ENCODE measurements around the gene HNRNPA0.

The HNRNPA0 gene

GRCh38 chr5:137728048-137728447, 26.1 kb downstream of the HNRNPA0 start:
- H2BK12ac ChIP-seq (ENCODE audit: low read length), result no peak overlapping the region
- no peaks in the 10 kb centered on the region for H3K27me3 ChIP-seq (ENCODE audit: control insufficient read depth in 3 of 3, insufficient read depth in 3 of 3, low read depth in 1 of 3, low read length in 3 of 3)
- H3K36me3 ChIP-seq (replicated peaks in 1 of 2; ENCODE audit: control insufficient read depth in 2 of 2, insufficient read depth in 2 of 2, low read length in 2 of 2), result no peaks in the 10 kb centered on the region
- H3K4ac ChIP-seq (ENCODE audit: low read length), result no peak overlapping the region
- no peak overlapping the region for H4K91ac ChIP-seq (ENCODE audit: low read depth, low read length, poor library complexity)
- H4K8ac ChIP-seq (ENCODE audit: low read depth, low read length), result no peak overlapping the region
- no peak overlapping the region for H2AFZ ChIP-seq (ENCODE audit: low read length)
- H3K18ac ChIP-seq (ENCODE audit: low read length), result no peak overlapping the region
- no peak overlapping the region for H3K4me3 ChIP-seq (ENCODE audit: low read length in 2 of 2)
- no peak overlapping the region for H2BK15ac ChIP-seq (ENCODE audit: low read length)
- H3K4me2 ChIP-seq (ENCODE audit: insufficient read depth, low read length, poor library complexity, severe bottlenecking), result no peak overlapping the region
- H3K14ac ChIP-seq (ENCODE audit: low read length), result no peak overlapping the region
- H3K27ac ChIP-seq (replicated peaks; ENCODE audit: low read length), result no peak overlapping the region
- no CpG with 5 or more reads among the region's 1 CpG for WGBS, 2 donors (ENCODE audit: extremely low coverage in 2 of 2, insufficient read length in 2 of 2, insufficient replicate concordance in 1 of 2)
- no peak overlapping the region for H2AK5ac ChIP-seq (ENCODE audit: low read depth, low read length)
- H2BK5ac ChIP-seq (ENCODE audit: low read length), result no peak overlapping the region
- no peaks in the 10 kb centered on the region for H3K9me3 ChIP-seq (replicated peaks in 1 of 2; ENCODE audit: control insufficient read depth in 2 of 2, insufficient read depth in 1 of 2, low read depth in 1 of 2, low read length in 2 of 2)
- no peaks in the 10 kb centered on the region for H3K79me1 ChIP-seq (ENCODE audit: low read depth, low read length)
- no peak overlapping the region for H3K23ac ChIP-seq (ENCODE audit: low read depth, low read length, poor library complexity)
- DNase-seq (ENCODE audit: low spot score), result no peak
- no peak overlapping the region for H3K9ac ChIP-seq (ENCODE audit: low read depth, low read length, poor library complexity)
- no peaks in the 10 kb centered on the region for H3K4me1 ChIP-seq (ENCODE audit: control insufficient read depth in 2 of 2, insufficient read depth in 1 of 2, low read depth in 1 of 2, low read length in 2 of 2)
- H2BK120ac ChIP-seq (ENCODE audit: low read depth, low read length), result no peak overlapping the region

GRCh38 chr5:137727623-137728022, 26.5 kb downstream of the HNRNPA0 start:
- Histone ChIP-seq H3K79me1 (ENCODE audit: low read depth, low read length) (no peaks in the 10 kb centered on the region), H2AK5ac (ENCODE audit: low read depth, low read length) (no peak overlapping the region), H3K4me1 (ENCODE audit: control insufficient read depth in 2 of 2, insufficient read depth in 1 of 2, low read depth in 1 of 2, low read length in 2 of 2) (no peaks in the 10 kb centered on the region), H3K23ac (ENCODE audit: low read depth, low read length, poor library complexity) (no peak overlapping the region), H4K8ac (ENCODE audit: low read depth, low read length) (no peak overlapping the region), H3K27ac (replicated peaks; ENCODE audit: low read length) (no peak overlapping the region), H2BK120ac (ENCODE audit: low read depth, low read length) (no peak overlapping the region), H3K4ac (ENCODE audit: low read length) (no peak overlapping the region), H3K4me2 (ENCODE audit: insufficient read depth, low read length, poor library complexity, severe bottlenecking) (no peak overlapping the region), H3K18ac (ENCODE audit: low read length) (no peak overlapping the region), H3K36me3 (replicated peaks in 1 of 2; ENCODE audit: control insufficient read depth in 2 of 2, insufficient read depth in 2 of 2, low read length in 2 of 2) (no peaks in the 10 kb centered on the region), H2BK12ac (ENCODE audit: low read length) (no peak overlapping the region), H3K9me3 (replicated peaks in 1 of 2; ENCODE audit: control insufficient read depth in 2 of 2, insufficient read depth in 1 of 2, low read depth in 1 of 2, low read length in 2 of 2) (no peaks in the 10 kb centered on the region), H2BK15ac (ENCODE audit: low read length) (no peak overlapping the region), H3K9ac (ENCODE audit: low read depth, low read length, poor library complexity) (no peak overlapping the region), H3K27me3 (ENCODE audit: control insufficient read depth in 3 of 3, insufficient read depth in 3 of 3, low read depth in 1 of 3, low read length in 3 of 3) (no peaks in the 10 kb centered on the region), H2BK5ac (ENCODE audit: low read length) (no peak overlapping the region), H2AFZ (ENCODE audit: low read length) (no peak overlapping the region), H3K4me3 (ENCODE audit: low read length in 2 of 2) (no peak overlapping the region), H4K91ac (ENCODE audit: low read depth, low read length, poor library complexity) (no peak overlapping the region), H3K14ac (ENCODE audit: low read length) (no peak overlapping the region)
- no CpG with 5 or more reads among the region's 2 CpGs for whole genome bisulfite sequencing, 2 donors (ENCODE audit: extremely low coverage in 2 of 2, insufficient read length in 2 of 2, insufficient replicate concordance in 1 of 2)
- no peak for DNase-seq (ENCODE audit: low spot score)

DNA sequence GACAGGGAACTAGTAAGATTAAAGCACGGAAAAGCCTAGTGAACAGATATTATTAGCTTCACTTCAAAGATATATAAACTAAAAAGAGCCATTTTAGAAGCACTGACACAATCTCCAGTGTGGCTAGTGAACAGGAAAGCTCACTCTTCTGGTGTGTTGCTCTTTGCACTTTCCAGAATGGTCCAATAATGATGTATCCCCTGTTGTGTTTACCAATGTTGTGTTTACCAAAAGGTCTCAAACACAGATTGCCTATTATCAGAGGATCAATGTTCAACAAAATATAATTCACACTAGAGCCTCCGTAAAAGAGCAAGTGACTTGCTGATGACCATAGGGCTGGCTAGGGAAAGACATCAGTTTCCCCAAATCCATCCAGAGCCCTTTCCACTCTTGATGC, 29.9 kb downstream of the HNRNPA0 start:
- no peak overlapping the region for H3K4me3 ChIP-seq (ENCODE audit: low read length in 2 of 2)
- H3K4ac ChIP-seq (ENCODE audit: low read length), result no peak overlapping the region
- H3K9ac ChIP-seq (ENCODE audit: low read depth, low read length, poor library complexity), result no peak overlapping the region
- H3K9me3 ChIP-seq (replicated peaks in 1 of 2; ENCODE audit: control insufficient read depth in 2 of 2, insufficient read depth in 1 of 2, low read depth in 1 of 2, low read length in 2 of 2), result no peaks in the 10 kb centered on the region
- H2AK5ac ChIP-seq (ENCODE audit: low read depth, low read length), result no peak overlapping the region
- no peak overlapping the region for H2BK15ac ChIP-seq (ENCODE audit: low read length)
- H2BK5ac ChIP-seq (ENCODE audit: low read length), result no peak overlapping the region
- no peak overlapping the region for H3K14ac ChIP-seq (ENCODE audit: low read length)
- H2AFZ ChIP-seq (ENCODE audit: low read length), result no peak overlapping the region
- H3K4me1 ChIP-seq (ENCODE audit: control insufficient read depth in 2 of 2, insufficient read depth in 1 of 2, low read depth in 1 of 2, low read length in 2 of 2), result no peaks in the 10 kb centered on the region
- H4K91ac ChIP-seq (ENCODE audit: low read depth, low read length, poor library complexity), result no peak overlapping the region
- H4K8ac ChIP-seq (ENCODE audit: low read depth, low read length), result no peak overlapping the region
- no peaks in the 10 kb centered on the region for H3K36me3 ChIP-seq (replicated peaks in 1 of 2; ENCODE audit: control insufficient read depth in 2 of 2, insufficient read depth in 2 of 2, low read length in 2 of 2)
- H3K79me1 ChIP-seq (ENCODE audit: low read depth, low read length), result no peaks in the 10 kb centered on the region
- no peak overlapping the region for H2BK12ac ChIP-seq (ENCODE audit: low read length)
- DNase-seq (ENCODE audit: low spot score), result no peak
- H3K4me2 ChIP-seq (ENCODE audit: insufficient read depth, low read length, poor library complexity, severe bottlenecking), result no peak overlapping the region
- no peak overlapping the region for H2BK120ac ChIP-seq (ENCODE audit: low read depth, low read length)
- H3K27me3 ChIP-seq (ENCODE audit: control insufficient read depth in 3 of 3, insufficient read depth in 3 of 3, low read depth in 1 of 3, low read length in 3 of 3), result no peaks in the 10 kb centered on the region
- H3K27ac ChIP-seq (replicated peaks; ENCODE audit: low read length), result no peak overlapping the region
- H3K23ac ChIP-seq (ENCODE audit: low read depth, low read length, poor library complexity), result no peak overlapping the region
- no CpG with 5 or more reads among the region's 2 CpGs for WGBS, 2 donors (ENCODE audit: extremely low coverage in 2 of 2, insufficient read length in 2 of 2, insufficient replicate concordance in 1 of 2)
- H3K18ac ChIP-seq (ENCODE audit: low read length), result no peak overlapping the region

DNA sequence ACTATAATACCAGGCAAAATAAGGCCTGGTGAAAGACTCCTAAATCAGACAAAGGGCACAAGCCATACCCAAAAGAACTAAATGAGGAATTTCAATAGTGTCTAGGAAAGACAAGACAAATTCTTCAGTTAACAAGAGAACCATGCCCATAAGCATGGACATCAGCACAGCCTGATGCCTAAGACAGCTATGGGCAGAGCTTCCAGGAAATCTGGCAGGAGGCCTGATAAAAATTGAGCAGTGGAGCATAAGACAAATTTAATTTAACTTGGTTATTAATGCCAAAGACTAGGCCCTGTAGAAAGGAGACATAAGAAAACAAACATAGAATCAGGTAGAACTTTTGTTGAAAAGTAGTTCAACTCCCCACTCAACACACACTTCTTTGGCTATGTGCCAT, 35.6 kb downstream of the HNRNPA0 start:
- H2BK5ac ChIP-seq (ENCODE audit: low read length), result no peak overlapping the region
- H2BK12ac ChIP-seq (ENCODE audit: low read length), result no peak overlapping the region
- no peaks in the 10 kb centered on the region for H3K4me1 ChIP-seq (ENCODE audit: control insufficient read depth in 2 of 2, insufficient read depth in 1 of 2, low read depth in 1 of 2, low read length in 2 of 2)
- no peak overlapping the region for H4K8ac ChIP-seq (ENCODE audit: low read depth, low read length)
- no peak overlapping the region for H4K91ac ChIP-seq (ENCODE audit: low read depth, low read length, poor library complexity)
- no peak for DNase-seq (ENCODE audit: low spot score)
- H2AFZ ChIP-seq (ENCODE audit: low read length), result no peak overlapping the region
- H3K4ac ChIP-seq (ENCODE audit: low read length), result no peak overlapping the region
- no peak overlapping the region for H3K4me2 ChIP-seq (ENCODE audit: insufficient read depth, low read length, poor library complexity, severe bottlenecking)
- H3K27ac ChIP-seq (replicated peaks; ENCODE audit: low read length), result no peak overlapping the region
- no peaks in the 10 kb centered on the region for H3K36me3 ChIP-seq (replicated peaks in 1 of 2; ENCODE audit: control insufficient read depth in 2 of 2, insufficient read depth in 2 of 2, low read length in 2 of 2)
- H2BK15ac ChIP-seq (ENCODE audit: low read length), result no peak overlapping the region
- no peaks in the 10 kb centered on the region for H3K79me1 ChIP-seq (ENCODE audit: low read depth, low read length)
- H3K14ac ChIP-seq (ENCODE audit: low read length), result no peak overlapping the region
- H3K27me3 ChIP-seq (ENCODE audit: control insufficient read depth in 3 of 3, insufficient read depth in 3 of 3, low read depth in 1 of 3, low read length in 3 of 3), result no peaks in the 10 kb centered on the region
- H3K9ac ChIP-seq (ENCODE audit: low read depth, low read length, poor library complexity), result no peak overlapping the region
- no peak overlapping the region for H3K23ac ChIP-seq (ENCODE audit: low read depth, low read length, poor library complexity)
- H3K4me3 ChIP-seq (ENCODE audit: low read length in 2 of 2), result no peak overlapping the region
- no peak overlapping the region for H2AK5ac ChIP-seq (ENCODE audit: low read depth, low read length)
- no peak overlapping the region for H3K18ac ChIP-seq (ENCODE audit: low read length)
- H3K9me3 ChIP-seq (replicated peaks in 1 of 2; ENCODE audit: control insufficient read depth in 2 of 2, insufficient read depth in 1 of 2, low read depth in 1 of 2, low read length in 2 of 2), result no peaks in the 10 kb centered on the region
- no peak overlapping the region for H2BK120ac ChIP-seq (ENCODE audit: low read depth, low read length)

Data from neuronal stem cell (in vitro differentiated cells).